ENCODE measurements around the gene NELFE.
"Not testable (repeated sequence)": the region's sequence is repeated elsewhere in the genome, so short reads cannot be mapped to it uniquely, and the experiment has no call there.

The NELFE gene

GRCh38 chr6:31958741-31959739 is at the start of gene NELFE, which contains the start of gene SKIC2:
Gene NELFE, minus strand, starts transcription at chr6:31958971. Its CDS starts 525 bp downstream, at chr6:31958446.
Gene SKIC2, plus strand, starts transcription at chr6:31959175. Its CDS starts 18 bp downstream, at chr6:31959193.
- TF ChIP-seq CTCF (IDR thresholded peaks at IDR 0.05; ENCODE audit: control insufficient read depth, extremely low read depth, insufficient read depth): no peak
- H3K4me3 ChIP-seq (ENCODE audit: low read depth, low read length): peak within 1 kb of the TSS; percentile 93
- peak; percentile 93 for DNase-seq (ENCODE audit: low read depth)

GRCh38 chr6:32008037-32008436 is 49.3 kb upstream of the NELFE start:
- DNase-seq (ENCODE audit: low read depth); H3K4me3 ChIP-seq (ENCODE audit: low read depth, low read length): not testable (repeated sequence)

- not testable (repeated sequence) for DNase-seq (ENCODE audit: low read depth); H3K4me3 ChIP-seq (ENCODE audit: low read depth, low read length)
Measured at GRCh38 chr6:32007086-32007485, 48.3 kb upstream of the NELFE start.

- DNase-seq (ENCODE audit: low read depth); H3K4me3 ChIP-seq (ENCODE audit: low read depth, low read length): not testable (repeated sequence)
Measured at GRCh38 chr6:32005991-32006529, 47.3 kb upstream of the NELFE start.

- H3K4me3 ChIP-seq (ENCODE audit: low read depth, low read length); DNase-seq (ENCODE audit: low read depth): not testable (repeated sequence)
Measured at GRCh38 chr6:32005538-32005880, 46.7 kb upstream of the NELFE start.

GRCh38 chr6:32004864-32005537 is 46.2 kb upstream of the NELFE start:
- DNase-seq (ENCODE audit: low read depth); H3K4me3 ChIP-seq (ENCODE audit: low read depth, low read length): not testable (repeated sequence)

GRCh38 chr6:32004393-32004792 is 45.6 kb upstream of the NELFE start:
- H3K4me3 ChIP-seq (ENCODE audit: low read depth, low read length); DNase-seq (ENCODE audit: low read depth): not testable (repeated sequence)

GRCh38 chr6:32003301-32003700 is 44.5 kb upstream of the NELFE start:
- not testable (repeated sequence) for H3K4me3 ChIP-seq (ENCODE audit: low read depth, low read length); DNase-seq (ENCODE audit: low read depth)

GRCh38 chr6:32002546-32003268 is 43.9 kb upstream of the NELFE start:
- H3K4me3 ChIP-seq (ENCODE audit: low read depth, low read length); DNase-seq (ENCODE audit: low read depth): not testable (repeated sequence)

- H3K4me3 ChIP-seq (ENCODE audit: low read depth, low read length); DNase-seq (ENCODE audit: low read depth): not testable (repeated sequence)
Measured at GRCh38 chr6:31996385-31996784, 37.6 kb upstream of the NELFE start.

- not testable (repeated sequence) for DNase-seq (ENCODE audit: low read depth); H3K4me3 ChIP-seq (ENCODE audit: low read depth, low read length)
Measured at GRCh38 chr6:31994421-31994820, 35.6 kb upstream of the NELFE start.

- not testable (repeated sequence) for DNase-seq (ENCODE audit: low read depth); H3K4me3 ChIP-seq (ENCODE audit: low read depth, low read length)
Measured at GRCh38 chr6:31989363-31989762, 30.6 kb upstream of the NELFE start.

- H3K4me3 ChIP-seq (ENCODE audit: low read depth, low read length); DNase-seq (ENCODE audit: low read depth): not testable (repeated sequence)
Measured at GRCh38 chr6:31981744-31982143, 23.0 kb upstream of the NELFE start, which contains the start of gene C4A. Gene C4A, plus strand, starts transcription at chr6:31982057. Its CDS starts 51 bp downstream, at chr6:31982108.

- DNase-seq (ENCODE audit: low read depth); H3K4me3 ChIP-seq (ENCODE audit: low read depth, low read length): not testable (repeated sequence)
Measured at GRCh38 chr6:31980998-31981397, 22.2 kb upstream of the NELFE start.

- H3K4me3 ChIP-seq (ENCODE audit: low read depth, low read length); DNase-seq (ENCODE audit: low read depth): not testable (repeated sequence)
Measured at GRCh38 chr6:31980195-31980876, 21.6 kb upstream of the NELFE start.

Data from LNCaP clone FGC (cell line).